GM19099 (cell line): ENCODE data around the gene XXYLT1.

Experiments used
- POLR2A ChIP-seq: IDR thresholded peaks from 3 replicates; pipeline ENCODE4 v1.6.1; 2011; ENCODE audit warnings: low read depth; ENCODE audit not compliant: insufficient read length; ENCODE audit errors: extremely low read depth

Gene XXYLT1

GRCh38 chr3:195224156-195224979, 46.6 kb downstream of the XXYLT1 start:
- TF ChIP-seq POLR2A = no peak

DNA sequence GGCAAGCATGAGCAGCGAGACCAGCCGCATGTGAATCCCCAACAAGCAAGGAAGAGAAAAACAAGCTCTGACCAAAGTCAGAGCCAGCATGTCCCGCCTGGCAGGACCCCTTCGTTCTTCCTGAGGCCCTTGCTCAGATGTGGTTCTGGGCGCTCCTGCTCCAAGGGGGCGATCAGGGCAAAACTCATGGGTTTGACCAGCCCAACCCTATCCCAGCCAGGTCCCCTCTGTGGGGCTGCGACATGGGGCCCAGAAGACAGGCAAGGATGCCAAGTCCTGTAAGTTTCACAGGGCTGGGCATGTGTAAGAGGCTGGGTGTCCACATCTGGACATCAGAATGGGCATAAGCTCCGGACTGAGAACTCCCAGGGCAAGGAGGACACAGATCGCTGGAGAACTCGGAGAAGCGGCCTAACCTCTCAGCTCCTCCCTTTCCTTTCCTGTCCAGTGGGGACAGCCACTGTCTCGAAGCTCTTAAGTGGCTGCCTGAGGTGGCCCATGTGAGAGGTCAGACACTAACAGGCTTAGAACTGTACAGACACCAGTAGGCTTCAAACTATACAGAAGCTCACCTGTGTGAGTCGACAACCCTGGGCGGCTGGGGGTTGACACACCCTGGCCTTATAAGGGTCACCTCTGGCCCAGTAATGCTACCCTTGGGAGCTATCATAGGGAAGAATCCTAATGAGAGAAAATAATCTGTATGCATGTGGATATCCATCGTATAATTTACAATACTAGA, 48.9 kb downstream of the XXYLT1 start:
- TF ChIP-seq POLR2A = no peak

DNA sequence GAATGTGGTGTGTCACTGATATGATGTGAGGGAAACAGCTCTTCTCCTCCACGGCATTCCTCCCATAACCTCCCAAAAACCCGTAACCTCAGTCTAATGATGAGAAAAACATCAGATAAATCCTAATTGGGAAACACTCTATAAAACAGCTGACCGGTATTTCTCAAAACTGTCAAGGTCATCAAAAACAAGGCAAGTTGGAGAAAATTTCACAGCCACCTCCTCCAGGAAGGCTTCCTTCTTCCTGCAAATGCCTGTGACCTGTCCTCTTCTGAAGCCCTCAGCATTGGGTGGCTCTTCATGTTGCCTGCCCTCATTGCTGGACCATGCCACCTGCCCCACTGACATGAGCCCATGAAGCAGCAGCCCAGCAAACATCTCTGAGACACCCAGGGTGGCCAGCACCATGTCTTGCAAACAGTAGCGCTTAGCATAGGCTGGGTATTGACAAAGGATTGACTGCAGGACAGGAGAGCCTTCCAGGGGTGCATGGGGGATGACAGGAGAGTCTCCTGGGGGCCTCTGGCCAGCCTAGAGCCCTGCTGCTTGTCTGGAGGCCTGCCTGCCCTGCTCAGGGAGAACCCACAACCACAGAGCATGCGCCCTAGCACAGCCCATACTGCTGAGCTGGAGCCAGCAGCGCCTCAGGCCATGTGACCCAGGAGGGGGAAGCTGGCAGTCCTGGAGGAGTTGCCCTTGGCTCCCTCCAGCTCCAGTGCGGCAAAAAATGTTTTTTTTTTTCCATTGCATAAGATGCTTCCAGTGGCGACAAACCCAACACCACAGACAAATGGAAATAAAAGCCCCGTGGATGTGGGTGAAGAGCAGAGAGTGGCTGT, 49.7 kb downstream of the XXYLT1 start:
- no peak for TF ChIP-seq POLR2A

- TF ChIP-seq POLR2A = no peak
These were observed 51.4 kb downstream of the XXYLT1 start for GRCh38 chr3:195219351-195220230.

GRCh38 chr3:195214381-195214780, 56.6 kb downstream of the XXYLT1 start:
- TF ChIP-seq POLR2A = no peak

DNA sequence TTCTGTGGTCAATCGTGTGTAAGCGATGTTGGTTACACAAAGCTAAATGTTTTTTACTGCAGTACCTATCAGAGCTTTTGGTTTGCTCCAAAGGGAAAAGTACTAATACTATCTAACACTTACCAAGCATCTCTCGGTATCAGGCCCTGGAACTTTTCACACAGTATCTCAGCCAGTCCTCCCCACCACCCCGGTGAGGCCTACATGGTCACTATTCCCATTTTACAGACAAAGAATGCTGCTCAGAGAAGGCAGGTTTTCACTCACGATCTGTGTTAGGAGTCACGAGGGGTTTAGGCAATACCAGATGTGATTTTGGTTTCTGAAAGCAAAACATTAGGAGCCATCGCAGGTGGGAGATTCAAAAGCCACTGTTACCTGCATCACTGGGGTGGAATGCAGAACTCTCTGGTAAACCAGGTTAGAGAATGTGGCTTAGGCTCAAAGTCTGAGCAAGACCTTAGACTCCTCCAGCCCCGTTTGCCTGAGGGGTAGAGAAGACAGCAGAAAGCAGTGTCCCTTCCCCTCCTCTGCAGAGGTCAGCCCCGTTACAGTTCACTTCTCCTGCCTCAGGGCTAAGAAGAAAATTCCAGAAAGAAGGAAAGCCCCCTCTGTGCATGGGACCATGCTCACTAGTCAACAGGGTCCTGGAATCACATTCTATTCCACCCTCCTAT, 57.2 kb downstream of the XXYLT1 start:
- TF ChIP-seq POLR2A = no peak

- no peak for TF ChIP-seq POLR2A
These were observed 58.1 kb downstream of the XXYLT1 start for GRCh38 chr3:195212749-195213375.

GRCh38 chr3:195212033-195212748, 58.8 kb downstream of the XXYLT1 start:
- no peak for TF ChIP-seq POLR2A

GRCh38 chr3:195210266-195210973, 60.5 kb downstream of the XXYLT1 start:
- no peak for TF ChIP-seq POLR2A

DNA sequence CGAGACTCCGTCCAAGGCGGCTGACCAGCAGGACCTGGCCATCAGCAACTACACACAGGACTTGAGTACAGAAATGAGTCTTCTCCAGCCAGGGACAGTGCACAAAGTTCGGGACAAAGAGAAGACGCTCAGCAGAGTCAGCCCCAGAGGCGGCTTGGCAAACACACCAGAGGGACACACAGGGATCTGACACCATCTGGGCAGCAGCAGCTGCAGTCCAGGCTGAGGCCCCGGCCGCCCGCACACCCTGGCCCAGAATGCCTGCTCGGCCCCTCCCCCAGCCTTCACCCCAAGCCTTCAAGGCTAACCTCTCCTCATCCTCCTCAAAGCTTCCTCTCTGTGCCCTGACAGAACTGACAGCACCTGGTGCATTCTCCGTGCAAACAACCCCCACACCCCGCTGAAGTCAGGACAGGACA, 61.1 kb downstream of the XXYLT1 start:
- no peak for TF ChIP-seq POLR2A

GRCh38 chr3:195209083-195209846, 61.7 kb downstream of the XXYLT1 start:
- TF ChIP-seq POLR2A = no peak
